Rectal smooth muscle tissue (tissue), 1 donor: ENCODE data around the gene FYB1.

Source experiments
- H3K27ac ChIP-seq: one replicate; pipeline ENCODE4 v1.7.0; 2013; ENCODE audit warnings: low read depth, low read length, inconsistent platforms
- H3K27me3 ChIP-seq: one replicate; pipeline ENCODE4 v1.7.0; 2013; ENCODE audit warnings: low read length; ENCODE audit not compliant: control insufficient read depth, insufficient read depth
- H3K36me3 ChIP-seq: one replicate; pipeline ENCODE4 v1.7.0; 2013; ENCODE audit warnings: low read length; ENCODE audit not compliant: control insufficient read depth, insufficient read depth
- H3K4me1 ChIP-seq: one replicate; pipeline ENCODE4 v1.7.0; 2013; ENCODE audit warnings: low read length; ENCODE audit not compliant: control insufficient read depth, insufficient read depth
- H3K4me3 ChIP-seq: one replicate; pipeline ENCODE4 v1.7.0; 2013; ENCODE audit warnings: low read length
- H3K9ac ChIP-seq: one replicate; pipeline ENCODE4 v1.7.0; 2013; ENCODE audit warnings: low read length

Gene FYB1

DNA sequence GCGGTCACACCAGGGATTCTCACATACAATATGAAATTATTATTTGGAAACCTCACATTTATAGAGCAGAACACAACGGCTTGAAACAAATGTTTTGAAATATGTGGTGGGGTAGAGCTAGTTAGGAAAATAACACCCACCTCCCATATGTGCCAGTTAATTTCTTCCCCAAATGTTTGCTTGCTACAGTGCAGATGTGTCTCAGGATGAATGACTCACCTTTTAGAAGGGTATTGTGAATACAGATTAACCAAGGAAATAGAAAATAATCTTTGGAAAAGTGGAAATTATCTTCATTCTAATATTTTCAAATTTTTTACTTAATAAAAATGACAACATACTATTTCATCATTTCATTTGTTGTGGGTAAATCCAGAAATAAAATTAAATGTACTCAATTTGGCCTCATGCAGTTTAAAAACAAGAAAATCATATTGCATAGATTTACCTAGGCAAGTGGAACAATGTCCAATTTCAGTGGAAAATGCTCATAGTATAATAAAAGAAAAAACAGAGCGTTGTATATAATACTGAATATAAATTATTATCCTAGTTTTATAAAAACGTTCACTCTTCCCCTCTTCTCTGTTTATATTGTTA lies 105.9 kb downstream of the FYB1 start:
- Histone ChIP-seq H3K36me3 (no peaks in the 10 kb centered on the region), H3K27me3 (no peaks in the 10 kb centered on the region), H3K4me3 (no peak overlapping the region), H3K27ac (no peak overlapping the region), H3K9ac (no peak overlapping the region), H3K4me1 (no peaks in the 10 kb centered on the region)

DNA sequence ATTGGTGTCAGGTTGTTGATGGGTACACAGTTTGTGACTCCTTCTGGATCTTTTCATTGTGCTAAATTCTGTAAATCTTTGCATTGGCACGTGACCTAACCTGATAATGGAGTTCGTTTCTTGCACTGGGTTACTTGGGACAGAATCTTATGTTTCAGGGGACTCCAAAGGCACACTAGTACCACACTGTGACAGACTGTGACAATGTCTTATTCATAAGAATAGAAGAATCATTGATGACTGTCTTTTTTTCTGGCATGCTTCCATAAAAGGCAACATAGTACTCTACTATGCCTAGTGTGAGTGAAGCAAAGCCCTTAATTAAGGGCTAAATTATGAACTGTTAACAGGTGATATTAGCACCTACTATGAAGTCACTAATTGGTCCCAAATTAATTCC lies 109.8 kb downstream of the FYB1 start:
- H3K27me3 ChIP-seq, result no peaks in the 10 kb centered on the region
- no peak overlapping the region for H3K4me3 ChIP-seq
- no peak overlapping the region for H3K27ac ChIP-seq
- no peaks in the 10 kb centered on the region for H3K36me3 ChIP-seq
- H3K9ac ChIP-seq, result no peak overlapping the region
- no peaks in the 10 kb centered on the region for H3K4me1 ChIP-seq

DNA sequence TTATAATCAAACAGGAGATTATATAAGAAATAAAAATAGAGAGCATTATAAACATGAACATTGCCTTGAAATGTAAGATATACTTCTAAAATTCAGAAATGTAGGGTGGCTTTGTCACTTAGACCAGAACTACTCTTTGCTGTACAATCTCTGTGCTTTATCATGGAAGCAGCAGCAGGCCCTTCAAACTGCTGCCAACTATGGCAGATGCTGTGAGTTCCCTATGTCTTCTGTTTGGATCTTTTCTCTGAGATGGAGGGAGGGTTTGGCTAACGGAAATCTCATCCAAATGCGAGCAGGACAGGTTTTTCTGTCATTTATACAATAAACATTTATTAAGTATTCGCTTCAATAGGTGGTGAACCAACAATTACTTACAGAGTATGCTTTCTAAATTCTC lies 110.4 kb downstream of the FYB1 start:
- Histone ChIP-seq H3K27ac (no peak overlapping the region), H3K4me1 (no peaks in the 10 kb centered on the region), H3K9ac (no peak overlapping the region), H3K36me3 (no peaks in the 10 kb centered on the region), H3K4me3 (no peak overlapping the region), H3K27me3 (no peaks in the 10 kb centered on the region)

DNA sequence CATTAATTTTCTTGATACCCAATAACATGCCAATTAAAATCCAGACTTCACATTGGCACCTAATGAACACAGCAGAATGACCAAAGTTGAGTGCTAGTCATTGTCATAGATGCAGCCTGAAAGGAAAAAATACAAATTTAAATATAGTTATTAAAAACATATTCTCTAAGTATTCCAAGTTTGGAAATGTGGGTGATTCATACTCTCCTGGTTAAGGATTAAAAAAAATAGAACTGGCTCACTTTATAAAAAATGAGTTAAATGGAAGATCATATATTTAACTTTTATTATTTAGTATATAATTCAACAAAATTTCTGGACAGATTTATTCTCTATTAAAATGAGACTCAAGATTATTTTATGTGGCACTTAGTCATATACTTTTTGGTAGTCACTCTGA lies 112.0 kb downstream of the FYB1 start:
- Histone ChIP-seq H3K4me1 (no peaks in the 10 kb centered on the region), H3K36me3 (no peaks in the 10 kb centered on the region), H3K9ac (no peak overlapping the region), H3K27me3 (no peaks in the 10 kb centered on the region), H3K4me3 (no peak overlapping the region), H3K27ac (no peak overlapping the region)

DNA sequence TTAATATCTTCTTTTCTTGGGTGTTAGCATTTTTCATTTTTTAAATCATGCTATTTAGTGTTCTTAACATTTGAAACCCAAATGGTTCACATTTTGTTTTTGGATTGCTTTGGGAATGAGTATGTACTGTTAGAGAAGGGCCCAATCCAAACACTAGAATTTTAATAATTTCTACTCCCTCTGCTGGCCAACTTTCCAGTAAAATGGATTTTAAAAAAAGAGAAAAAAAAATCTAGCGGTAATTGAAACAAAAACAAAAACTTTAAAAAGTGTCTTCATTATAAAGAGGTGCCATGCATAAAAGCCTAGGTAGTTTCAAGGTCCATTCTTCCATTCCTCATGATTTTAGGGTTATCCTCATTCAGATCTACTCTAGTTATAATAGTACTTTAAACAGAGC lies 113.0 kb downstream of the FYB1 start:
- Histone ChIP-seq H3K36me3 (no peaks in the 10 kb centered on the region), H3K4me3 (no peak overlapping the region), H3K9ac (no peak overlapping the region), H3K4me1 (no peaks in the 10 kb centered on the region), H3K27ac (no peak overlapping the region), H3K27me3 (no peaks in the 10 kb centered on the region)

DNA sequence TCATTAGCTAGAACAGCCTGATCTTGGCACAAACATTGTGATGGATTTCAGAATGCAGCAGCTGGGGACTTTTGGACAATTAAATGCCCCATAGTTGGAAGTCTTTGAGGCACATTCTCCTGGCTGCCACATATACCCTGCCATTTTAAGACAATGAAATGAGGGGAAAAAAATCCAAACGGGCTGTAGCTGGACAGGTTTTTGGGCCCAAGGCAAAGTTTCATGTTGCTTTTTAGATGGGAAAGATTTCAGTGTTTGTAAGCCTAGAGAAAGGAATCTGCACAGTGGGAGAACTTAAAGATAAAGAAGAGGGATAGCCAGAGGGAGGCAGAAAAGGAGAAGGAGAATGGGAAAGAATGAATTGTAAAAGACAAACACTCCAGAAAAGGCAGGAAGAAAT lies 115.1 kb downstream of the FYB1 start:
- Histone ChIP-seq H3K9ac (no peak overlapping the region), H3K4me1 (no peaks in the 10 kb centered on the region), H3K27ac (no peak overlapping the region), H3K36me3 (no peaks in the 10 kb centered on the region), H3K27me3 (no peaks in the 10 kb centered on the region), H3K4me3 (no peak overlapping the region)

DNA sequence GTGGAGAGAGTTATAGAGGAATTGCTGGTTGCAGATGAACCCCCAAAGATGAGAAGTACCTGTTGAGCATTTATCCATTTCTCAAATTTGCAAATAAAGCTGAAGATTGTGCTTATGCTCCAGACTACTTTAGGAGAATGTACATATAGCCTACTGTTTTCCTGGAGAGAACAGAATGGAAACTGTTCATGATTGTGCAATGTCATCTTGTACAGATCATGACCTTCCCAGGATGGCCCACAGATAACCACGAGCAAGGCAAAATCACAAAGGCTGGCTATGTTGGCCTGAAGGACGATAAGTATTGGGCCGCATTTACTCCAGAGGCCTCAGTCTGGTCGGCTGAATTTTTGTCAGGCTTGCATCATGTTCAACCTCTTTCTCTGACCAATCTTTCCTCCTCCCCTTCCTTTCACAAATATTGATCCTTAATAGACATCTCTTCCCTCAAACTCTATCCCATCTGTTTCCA lies 116.6 kb downstream of the FYB1 start:
- no peaks in the 10 kb centered on the region for H3K36me3 ChIP-seq
- no peak overlapping the region for H3K4me3 ChIP-seq
- no peak overlapping the region for H3K9ac ChIP-seq
- no peaks in the 10 kb centered on the region for H3K27me3 ChIP-seq
- H3K4me1 ChIP-seq, result no peaks in the 10 kb centered on the region
- no peak overlapping the region for H3K27ac ChIP-seq

DNA sequence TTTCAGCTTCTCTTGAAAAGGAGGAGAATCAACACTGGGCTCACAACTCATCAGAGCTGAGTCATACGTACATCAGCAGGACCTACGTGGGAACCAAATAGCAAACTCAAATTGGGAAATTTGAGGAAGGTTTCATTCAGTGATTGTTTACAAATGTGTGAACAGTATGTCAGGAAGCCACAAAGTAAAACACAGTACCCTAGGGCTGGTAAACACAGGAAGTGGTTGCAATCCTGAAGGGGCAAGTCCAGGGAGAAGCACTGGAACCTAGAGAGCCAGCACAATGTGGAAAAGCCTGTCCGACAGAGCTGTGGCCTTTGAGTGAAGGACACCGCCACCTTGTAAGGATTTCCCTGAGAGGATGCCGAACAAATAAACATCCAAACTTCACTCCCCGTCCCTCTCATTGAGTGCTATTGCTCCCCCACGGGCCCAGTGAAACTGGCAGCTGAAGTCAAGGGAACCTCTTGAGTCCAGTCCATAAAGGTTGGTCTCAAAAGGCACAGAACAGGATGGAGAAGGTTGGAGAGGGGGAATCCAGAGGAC lies 118.4 kb downstream of the FYB1 start:
- no peaks in the 10 kb centered on the region for H3K27me3 ChIP-seq
- no peaks in the 10 kb centered on the region for H3K36me3 ChIP-seq
- H3K27ac ChIP-seq, result no peak overlapping the region
- H3K4me3 ChIP-seq, result no peak overlapping the region
- no peaks in the 10 kb centered on the region for H3K4me1 ChIP-seq
- no peak overlapping the region for H3K9ac ChIP-seq

DNA sequence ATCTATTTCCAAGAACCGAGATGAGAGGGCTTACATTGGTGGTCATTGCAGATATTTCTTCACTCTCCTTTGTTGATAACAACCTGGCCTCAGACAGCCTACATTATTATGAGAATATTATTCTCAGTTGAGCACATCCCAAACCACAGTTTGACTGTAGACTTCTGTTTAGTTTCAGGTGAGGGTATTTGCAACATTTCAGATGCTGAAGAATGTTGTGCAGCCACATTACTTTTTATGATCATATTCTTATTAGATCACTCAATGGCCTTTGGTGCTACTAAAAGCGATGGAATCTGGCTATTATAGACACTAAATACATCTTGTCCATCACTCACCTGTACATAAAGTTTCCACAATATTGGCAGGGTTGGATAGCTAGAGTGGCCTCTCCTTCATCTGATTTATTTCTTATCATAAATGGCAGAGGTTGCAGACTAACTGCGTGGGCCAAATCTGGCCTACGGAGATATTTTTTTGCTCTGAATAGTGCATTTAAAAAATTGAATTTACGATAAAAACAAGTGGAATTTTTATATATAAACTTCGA lies 119.0 kb downstream of the FYB1 start:
- no peaks in the 10 kb centered on the region for H3K4me1 ChIP-seq
- no peak overlapping the region for H3K27ac ChIP-seq
- H3K4me3 ChIP-seq, result no peak overlapping the region
- no peaks in the 10 kb centered on the region for H3K27me3 ChIP-seq
- H3K36me3 ChIP-seq, result no peaks in the 10 kb centered on the region
- no peak overlapping the region for H3K9ac ChIP-seq

DNA sequence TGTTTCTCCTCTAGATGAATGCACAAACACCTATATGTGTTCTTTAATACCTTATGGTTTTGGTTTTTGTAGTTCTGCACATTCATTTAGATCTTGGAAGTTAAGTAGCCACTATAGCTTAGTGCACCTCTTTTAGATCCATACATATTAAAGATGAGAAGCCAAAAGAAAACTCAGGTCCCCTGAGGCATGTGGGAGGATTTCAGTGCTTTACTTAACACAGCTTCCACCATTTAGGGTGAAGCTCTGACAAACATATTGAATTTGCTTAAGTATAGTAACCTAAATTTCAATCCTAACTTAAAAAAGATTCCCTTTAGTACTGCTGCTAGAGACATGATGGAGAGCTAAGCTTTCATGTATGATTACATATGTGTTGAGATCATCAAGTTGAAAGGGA lies 119.5 kb downstream of the FYB1 start:
- no peaks in the 10 kb centered on the region for H3K36me3 ChIP-seq
- no peaks in the 10 kb centered on the region for H3K27me3 ChIP-seq
- H3K4me3 ChIP-seq, result no peak overlapping the region

DNA sequence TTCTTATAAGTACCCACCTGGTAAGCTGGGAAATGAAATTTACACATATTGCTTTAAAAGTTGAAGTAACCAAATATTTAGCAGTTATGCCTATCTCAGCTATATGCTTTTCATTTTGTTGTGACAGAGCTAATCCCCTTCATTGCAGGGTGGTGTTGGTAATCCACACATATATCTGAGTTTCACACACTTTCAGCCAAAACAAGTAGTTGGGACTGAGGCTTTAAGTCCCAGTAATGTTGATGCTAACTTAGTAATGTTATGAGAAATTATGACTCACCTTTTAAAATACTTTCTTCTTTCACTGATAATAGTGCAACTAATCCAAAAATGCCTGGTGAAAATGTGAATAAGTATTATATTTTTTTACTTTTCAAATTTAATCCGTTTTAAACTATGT lies 126.0 kb downstream of the FYB1 start:
- no peak overlapping the region for H3K4me3 ChIP-seq
- no peak overlapping the region for H3K27ac ChIP-seq
- H3K4me1 ChIP-seq, result no peaks in the 10 kb centered on the region
- no peaks in the 10 kb centered on the region for H3K36me3 ChIP-seq
- H3K27me3 ChIP-seq, result no peaks in the 10 kb centered on the region
- H3K9ac ChIP-seq, result no peak overlapping the region

More for the DNA sequence above, 119.5 kb downstream of the FYB1 start:
- H3K9ac ChIP-seq, result no peak overlapping the region
- no peak overlapping the region for H3K27ac ChIP-seq
- H3K4me1 ChIP-seq, result no peaks in the 10 kb centered on the region

DNA sequence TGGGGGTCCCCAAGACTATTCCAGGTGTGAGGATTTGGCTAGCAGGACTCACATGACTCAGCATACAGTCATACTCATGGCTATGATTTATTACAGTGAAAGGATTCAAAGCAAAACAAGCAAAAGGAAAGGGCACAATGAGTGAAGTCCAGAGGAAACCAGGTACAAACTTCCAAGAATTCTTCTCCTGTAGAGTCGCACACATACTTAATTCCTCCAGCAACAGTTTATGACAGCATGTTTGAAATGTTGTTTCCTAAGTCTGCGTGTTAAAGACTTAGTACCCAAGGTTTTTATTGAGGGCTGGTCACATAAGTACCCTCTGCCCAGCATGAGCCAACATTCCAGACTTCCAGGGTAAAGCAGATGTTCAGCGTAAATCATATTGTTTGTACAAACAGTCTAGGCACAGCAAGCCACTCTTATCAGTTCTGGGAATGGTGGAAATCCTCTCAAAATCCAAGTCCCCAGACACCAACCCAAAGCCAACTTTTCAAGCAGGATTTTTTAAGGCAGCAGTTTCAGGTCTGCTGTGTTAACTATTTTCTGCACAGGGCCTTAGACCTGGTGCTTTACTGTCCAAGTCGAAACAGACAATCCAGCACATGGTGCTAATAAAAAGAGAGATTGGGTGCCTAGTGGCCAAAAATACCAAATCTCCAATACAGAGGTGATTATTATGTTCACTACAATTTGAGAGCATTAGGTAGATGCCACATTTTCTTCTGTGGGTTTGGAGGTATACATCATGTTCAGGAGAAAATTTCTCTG lies 126.6 kb downstream of the FYB1 start:
- Histone ChIP-seq H3K27ac (no peak overlapping the region), H3K4me3 (no peak overlapping the region), H3K27me3 (no peaks in the 10 kb centered on the region), H3K9ac (no peak overlapping the region), H3K36me3 (no peaks in the 10 kb centered on the region), H3K4me1 (no peaks in the 10 kb centered on the region)
